Measurements from ENCODE around the gene MARK1.
"Not testable (repeated sequence)": the region's sequence is repeated elsewhere in the genome, so short reads cannot be mapped to it uniquely, and the experiment has no call there.

The MARK1 gene

DNA sequence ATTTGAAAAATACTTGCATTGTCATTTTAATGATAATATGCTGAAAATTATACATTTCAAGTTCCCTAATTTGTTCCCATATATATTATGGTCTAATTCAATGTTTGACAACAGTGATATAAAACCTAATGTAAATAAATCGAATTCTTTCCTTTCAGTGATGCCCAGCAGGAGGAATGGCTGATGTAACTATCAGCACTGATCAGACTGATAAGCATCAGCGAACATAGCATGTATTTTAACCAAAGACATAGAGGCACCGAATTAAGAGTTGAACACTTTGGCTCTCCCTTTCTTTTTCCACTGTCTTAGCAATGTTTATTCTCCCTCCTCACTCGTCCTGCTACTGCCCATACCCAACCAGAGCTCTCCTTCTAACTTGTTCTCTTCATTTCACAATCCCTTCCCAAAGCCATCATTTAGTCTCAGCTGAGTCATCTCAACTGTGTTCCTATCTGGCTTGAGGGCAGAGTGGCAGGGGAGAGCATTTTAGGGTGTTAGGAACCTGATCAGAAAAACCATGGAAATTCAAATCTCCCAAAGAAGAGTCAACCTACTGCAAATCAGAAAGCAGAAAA lies 103.4 kb downstream of the MARK1 start:
- DNase-seq: no peak

DNA sequence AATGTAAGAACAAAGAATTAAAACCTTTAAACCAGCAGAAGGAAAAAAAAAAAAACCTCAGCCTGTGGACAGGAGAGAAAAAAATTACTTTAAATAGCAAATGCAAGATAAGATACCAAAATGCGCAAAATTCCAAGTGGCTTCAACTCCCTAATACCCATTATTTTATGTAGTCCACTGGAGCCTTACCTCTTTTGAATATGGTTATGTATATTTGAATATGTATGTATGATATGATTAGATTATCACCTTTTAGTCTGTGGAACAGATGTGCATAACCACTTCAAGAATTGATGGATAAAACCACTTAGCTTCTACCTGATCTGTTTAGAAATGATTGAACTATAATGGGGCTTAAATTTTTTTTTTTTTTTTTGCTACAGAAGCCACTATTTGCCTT lies 109.8 kb downstream of the MARK1 start:
- DNase-seq: no peak

DNA sequence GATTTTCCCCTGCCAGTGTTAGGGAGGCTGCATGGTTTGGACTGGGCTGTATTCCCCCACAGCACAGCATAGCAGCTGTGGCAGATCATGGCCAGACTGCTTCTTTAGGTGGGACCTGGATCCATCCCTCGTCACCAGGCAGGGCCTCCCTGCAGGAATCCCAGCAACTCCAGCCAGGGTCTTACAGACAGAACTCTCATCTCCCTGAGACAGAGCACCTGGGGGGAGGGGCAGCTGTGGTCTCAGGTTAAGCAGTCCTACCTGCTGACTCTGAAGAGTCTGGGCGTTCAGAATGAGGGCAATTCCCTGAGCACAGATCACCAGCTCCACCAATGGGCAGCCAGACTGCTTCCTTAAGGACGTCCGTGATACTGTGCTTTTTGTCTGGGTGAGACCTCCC lies 114.3 kb downstream of the MARK1 start:
- no peak for DNase-seq

DNA sequence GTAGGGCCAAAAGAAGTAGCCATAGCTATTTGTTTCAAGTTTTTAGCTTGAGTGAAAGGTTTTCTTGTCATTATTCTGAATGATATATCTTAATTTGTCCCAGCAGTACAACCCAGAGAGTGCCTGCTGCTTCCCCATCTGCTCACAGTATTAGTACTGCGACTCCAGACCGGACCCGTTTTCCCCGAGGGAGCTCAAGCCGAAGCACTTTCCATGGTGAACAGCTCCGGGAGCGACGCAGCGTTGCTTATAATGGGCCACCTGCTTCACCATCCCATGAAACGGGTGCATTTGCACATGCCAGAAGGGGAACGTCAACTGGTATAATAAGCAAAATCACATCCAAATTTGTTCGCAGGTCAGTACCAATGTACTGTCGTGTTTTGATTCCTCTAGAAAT lies 125.1 kb downstream of the MARK1 start:
- DNase-seq: no peak

DNA sequence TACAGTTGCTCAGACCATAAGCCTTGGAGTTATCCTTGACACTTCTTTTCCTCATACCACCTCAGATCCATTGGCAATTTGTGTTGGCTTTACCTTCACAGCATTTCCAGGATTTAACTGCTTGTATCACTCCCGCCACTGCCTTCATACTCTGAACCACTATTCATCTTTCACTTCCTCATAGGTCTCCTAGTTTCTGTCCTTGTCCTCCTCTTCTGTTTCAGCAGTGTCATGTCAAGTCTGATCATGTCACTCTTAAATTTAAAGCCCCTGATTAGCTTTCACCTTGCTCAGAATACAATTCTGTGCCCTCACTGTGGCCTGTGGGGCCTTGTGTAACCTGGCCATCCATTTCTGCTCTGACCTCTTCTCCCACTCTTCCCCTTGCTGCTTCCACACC lies 127.6 kb downstream of the MARK1 start:
- no peak for DNase-seq

DNA sequence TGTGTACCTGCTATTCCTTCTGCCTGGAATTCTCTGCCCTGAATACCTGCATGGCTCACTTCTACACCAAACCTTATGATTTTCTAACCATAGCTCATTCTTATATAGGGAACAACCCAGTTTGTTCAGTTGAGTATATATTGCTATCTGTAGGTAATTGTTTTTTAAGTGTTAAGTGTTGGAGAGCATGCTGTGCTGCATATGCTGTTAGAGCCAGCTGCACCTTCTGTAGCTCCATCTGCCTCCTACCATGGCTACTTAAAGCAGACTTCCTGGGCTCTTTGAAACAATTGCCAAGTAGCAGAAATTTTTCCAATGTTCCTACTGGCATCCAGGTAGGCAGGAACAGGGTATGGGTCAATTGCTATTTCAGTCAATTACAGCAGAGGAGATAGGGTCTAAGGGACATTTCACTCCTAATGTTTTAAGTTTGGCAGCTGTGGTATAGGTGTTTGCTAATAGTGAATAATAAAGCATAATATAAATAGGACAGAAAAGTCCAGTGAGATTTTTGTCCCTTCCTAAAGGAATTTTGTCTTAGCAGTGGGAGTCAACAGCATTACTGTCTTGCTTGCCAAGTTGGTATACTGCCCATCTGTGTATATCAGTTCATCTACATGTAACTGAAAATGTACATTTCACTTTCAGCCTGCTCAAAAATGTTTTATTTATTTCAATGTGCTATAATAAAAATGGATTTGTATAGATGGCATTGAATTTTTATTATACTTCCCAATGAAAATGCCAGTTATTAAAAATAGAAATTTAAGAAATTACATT lies 128.2 kb downstream of the MARK1 start:
- DNase-seq: no peak

DNA sequence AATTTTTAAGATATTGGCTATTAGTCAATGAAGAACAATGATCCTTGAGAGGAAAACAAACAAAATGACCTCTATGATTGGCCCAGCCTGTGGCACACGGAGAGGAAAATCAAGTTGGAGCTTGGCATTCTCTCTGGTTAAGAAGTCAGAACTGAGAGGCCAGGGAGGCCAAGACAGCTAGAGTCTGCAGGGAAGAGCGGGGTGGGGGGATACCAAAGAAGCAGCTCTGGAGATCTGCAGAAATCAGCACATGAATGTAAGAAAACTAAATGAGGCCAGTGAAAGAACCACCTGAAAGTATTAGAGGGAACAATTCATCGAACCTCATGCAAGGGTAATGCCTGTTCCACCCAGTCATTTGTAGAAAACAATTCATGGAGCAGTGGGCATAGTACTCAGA lies 138.4 kb downstream of the MARK1 start:
- no peak for DNase-seq

DNA sequence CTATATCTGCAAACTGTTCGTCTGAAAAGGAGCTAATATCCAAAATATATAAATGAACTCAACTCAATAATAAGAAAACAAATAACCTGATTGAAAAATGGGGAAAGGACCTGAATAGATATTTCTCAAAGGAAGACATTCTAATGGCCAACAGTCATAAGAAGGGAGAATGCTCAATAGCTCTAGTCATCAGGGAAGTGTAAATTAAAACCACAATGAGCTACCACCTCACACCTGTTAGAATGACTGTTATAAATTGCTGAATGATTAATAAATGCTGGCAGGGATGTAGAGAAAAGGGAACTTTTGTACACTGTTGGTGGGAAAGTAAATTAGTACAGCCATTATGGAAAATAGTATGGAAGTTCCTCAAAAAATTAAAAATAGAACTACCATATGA lies 141.1 kb downstream of the MARK1 start:
- no peak for DNase-seq

DNA sequence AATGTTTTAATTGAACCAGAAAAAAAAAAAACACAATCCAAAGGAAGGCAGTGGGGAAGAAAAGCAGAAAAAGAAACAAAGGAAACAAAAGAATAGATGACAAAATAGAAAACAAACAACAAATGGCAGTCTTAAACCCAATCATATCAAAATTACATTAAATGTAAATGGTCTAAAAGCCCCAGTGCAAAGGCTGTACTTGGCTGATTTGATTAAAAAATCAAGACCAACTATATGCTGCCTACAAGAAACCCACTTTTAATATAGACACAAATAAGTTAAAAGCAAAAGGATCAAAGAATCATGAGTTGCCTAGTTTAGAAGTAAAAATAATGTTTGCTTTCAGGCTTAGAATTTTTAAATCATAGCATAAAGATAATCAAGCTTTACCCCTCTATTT lies 142.4 kb downstream of the MARK1 start:
- no peak for DNase-seq

DNA sequence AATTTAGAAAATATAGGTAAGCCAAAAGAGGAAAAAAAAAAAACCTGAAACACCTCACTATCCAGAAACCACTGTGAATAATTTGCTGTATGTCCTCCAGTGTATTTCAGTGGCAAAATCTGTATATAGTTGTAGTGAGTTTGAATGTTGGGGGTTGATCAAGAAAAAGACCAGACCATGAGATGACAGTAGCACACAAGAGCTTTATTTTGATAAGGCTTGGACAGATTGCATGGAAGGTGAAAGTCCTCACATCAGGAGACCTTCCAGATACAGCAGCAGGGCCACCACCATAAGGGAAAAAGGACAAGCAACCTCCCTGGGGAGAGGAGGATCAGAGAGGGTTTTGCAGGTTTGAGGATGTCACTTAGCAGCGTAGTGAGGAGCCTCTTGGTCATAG lies 146.0 kb downstream of the MARK1 start:
- no peak for DNase-seq

DNA sequence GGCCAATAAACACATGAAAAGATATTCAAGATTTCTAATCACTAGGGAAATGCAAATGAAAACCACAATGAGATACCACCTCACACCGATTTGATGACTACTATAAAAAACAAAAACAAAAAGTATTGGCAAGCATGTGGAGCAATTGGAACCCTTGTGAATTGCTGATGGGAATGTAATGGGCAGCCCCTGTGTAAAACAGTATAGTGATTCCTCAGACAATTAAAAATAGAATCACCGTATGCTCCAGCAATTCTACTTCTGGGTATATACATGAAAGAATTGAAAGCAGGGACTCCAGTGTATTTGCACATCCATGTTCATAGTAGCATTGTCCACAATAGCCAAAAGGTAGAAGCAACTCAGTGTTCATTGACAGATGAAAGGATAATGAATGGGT lies 149.3 kb downstream of the MARK1 start:
- no peak for DNase-seq

DNA sequence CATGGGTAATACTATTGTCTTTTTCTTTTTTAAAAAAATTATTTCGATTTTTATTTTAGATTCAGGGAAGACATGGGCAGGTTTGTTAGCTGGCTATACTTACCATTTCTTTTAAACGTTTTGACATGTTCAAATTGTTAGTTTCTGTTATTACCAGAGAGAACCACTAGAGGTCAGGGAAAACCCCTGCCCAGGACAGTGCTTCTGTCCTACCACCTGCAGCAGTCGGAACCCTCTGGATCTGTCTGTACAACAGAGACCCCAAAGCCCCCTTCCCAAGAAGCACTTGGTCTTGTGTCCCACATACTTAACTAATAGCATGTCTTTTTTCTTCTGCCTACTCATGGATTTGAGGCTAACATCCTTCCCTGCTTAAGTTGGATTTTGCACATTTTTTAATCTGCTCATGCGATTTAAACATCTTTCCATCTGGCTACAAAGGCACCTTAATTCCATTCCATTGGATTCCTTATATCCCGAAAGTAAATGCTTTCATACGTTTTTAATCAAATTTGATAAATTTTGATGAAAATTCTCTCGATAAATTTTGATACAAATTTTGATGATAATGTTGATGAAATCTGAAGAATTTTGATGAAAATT lies 152.2 kb downstream of the MARK1 start:
- no peak for DNase-seq

DNA sequence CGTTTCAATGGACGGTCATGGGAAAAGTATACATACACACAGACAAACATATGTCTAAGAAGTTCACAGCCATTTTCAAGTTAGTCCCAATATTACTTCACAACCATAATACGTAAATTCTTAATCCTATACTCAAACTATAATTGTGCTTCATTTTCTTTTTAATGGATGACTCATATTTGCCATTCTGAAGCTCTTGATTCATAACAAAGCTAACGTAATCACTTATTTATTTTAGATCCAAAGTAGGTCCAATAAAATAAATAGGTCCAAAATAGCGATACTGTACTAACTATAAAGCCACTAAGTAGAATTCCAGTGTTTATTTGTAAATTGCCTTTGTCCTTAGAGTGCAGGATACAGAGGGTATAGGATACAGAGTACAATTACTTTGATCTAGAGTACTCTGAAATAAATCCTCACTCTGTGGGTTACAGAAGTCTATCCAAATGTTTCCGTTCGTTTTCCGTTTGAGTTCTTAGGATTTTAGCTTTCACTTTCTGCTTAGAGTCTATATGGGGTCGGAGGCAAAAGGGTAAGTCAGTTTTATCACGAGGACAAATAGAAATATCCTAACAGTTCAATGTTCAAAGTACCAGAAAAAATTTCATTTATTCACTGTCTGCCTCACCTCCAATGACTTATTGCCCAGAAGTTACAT lies 153.4 kb downstream of the MARK1 start:
- no peak for DNase-seq

DNA sequence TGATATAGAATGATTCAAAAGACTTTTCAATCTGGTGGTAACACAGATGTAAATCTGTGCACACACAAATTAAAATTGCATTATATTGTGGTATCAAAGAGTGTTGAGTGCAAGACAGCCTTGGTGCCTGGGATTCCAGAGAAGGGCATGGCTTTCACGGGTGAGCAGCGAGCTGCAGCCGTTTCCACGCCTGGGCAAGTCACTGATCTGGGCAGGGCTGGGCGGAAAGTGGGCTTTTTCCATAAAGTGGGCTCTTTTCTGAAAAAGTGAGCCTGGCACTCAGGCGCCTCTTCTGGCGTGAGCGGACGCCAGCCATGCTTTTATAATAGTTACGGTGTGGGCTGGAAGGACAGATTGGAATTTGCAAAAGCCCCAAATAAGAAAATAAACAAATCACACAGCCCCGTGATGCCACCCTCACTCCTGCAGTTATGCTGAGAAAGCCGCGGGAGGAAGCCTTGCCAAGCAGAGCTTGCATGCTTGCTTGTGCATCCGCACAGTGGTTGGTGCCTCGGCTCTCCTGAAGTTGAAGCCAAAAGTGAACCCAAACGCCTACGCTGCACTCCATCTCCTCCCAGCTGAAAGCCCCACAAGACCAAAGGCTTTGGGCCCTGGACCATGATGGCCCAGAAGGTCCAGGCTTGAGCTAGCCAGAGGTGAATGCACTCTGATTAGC lies 155.1 kb downstream of the MARK1 start:
- no peak for DNase-seq

DNA sequence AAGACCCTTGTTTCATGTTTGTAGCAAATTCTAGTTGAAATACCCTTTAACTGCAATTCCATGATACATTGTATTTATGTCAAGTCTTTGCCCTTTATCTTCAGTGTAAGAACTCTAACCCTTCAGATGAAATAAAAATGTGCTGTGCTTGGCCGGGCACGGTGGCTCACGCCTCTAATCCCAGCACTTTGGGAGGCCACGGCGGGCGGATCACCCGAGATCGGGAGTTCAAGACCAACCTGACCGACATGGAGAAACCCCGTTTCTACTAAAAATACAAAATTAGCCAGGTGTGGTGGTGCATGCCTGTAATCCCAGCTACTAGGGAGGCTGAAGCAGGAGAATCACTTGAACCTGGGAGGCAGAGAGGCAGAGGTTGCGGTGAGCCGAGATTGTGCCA lies 155.8 kb downstream of the MARK1 start:
- not testable (repeated sequence) for DNase-seq

DNA sequence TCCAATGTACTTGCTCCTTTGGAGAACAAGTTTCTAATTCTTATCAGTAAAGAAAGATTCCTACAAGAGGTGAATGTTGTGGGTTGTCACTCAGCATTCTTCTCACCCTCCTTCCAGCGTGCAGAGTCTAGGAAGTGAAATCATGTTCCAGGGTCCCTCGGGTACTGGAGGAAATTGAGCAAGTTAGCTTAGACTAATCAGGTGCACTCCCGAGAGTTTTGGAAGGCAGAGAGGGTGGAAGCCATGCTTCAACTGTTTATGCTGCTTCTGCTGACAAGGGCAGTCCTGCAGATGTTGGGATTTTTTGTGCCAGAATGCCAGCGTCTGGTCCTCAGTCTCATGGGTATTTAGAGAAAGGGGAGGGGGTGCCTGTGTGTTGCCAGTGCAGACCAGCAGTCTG lies 157.0 kb downstream of the MARK1 start:
- no peak for DNase-seq

DNA sequence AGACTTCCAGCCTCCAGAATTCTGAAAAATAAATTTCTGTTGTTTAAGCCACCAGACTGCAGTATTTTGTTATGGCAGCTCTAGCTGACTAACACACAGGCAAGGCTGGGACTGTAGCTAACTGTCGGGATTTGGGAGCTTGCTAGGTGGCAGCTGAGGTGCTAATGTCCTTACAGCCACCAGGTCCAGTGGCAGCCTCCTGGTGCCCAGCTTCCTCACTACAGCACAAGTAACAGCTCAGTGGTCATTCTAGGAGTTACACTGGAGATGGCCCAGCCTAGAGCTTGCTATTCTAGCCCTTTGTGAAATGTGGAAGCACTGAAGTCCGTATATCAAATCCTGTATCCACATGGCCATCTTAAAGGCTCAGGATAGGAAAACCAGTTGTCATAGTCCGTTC lies 157.9 kb downstream of the MARK1 start:
- no peak for DNase-seq

DNA sequence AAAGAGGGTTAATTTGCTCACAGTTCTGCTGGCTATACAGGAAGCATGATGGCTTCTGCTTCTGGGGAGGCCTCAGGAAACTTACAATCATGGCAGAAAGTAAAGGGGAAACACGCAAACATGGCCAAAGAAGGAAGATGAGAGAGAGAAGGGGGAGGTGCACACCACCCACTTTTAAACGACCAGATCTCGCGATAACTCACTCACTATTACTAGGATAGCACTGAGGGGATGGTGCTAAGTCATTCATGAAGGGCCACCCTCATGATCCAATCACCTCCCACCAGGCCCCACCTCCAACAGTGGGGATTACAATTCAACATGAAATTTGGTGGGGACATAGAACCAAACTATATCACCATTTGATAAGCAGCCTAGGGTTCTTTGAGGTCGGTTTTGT lies 159.9 kb downstream of the MARK1 start:
- DNase-seq: no peak

DNA sequence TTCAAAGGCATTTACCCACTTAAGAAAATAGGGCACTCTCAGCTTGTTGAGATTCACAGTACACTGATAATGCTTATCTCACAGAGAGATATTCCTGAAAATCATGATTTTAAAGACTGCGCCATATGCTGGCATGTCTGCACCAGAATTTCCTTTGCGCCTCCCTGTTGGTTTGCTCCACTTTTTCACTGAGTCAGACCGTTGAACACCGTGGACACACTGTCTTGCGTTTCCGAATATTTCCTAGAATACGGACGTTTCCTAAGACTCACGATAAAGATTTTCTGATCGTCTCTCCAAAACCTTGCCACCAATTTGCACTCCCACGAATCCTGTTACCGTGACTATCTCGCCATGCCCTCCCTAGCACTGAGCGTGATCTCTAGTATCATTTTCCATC lies 161.7 kb downstream of the MARK1 start:
- DNase-seq: no peak

DNA sequence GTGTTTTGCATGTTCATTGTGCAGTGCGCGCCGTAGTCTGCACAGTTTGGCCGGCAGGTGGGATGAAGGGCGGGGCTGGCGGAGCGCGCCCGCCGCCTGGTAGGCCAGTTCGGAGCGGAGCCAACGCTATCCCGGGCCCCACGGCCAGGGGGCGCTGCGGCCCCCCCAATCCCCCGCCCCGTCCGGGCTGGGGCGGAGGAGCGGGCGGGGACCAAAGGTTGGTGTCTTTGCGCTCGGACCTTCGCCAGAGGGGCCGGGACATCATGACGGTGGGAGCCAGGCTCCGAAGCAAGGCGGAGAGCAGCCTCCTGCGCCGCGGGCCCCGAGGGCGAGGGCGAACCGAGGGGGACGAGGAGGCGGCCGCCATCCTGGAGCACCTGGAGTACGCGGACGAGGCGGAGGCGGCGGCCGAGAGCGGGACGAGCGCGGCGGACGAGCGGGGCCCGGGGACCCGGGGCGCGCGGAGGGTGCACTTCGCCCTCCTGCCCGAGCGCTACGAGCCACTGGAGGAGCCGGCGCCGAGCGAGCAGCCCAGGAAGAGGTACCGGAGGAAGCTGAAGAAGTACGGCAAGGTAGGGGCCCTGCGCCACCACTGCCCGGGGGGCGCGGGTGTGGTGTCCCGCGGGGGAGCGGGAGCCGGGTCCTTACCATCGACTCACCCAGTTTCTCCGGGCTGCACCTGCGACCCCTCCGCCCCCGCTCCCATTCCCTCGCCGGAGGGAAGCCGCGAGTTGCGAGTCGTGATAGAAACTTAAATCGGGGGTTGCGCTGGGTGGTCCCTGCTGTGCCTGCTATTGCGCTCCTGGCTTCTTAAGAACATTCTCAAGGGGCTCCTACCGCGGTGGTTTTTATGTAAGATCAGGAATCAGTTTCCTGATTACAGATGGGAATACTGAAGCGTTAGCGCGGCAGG lies 162.5 kb downstream of the MARK1 start, which contains the start of gene C1orf115:
Gene C1orf115, plus strand, starts transcription at position 224 of the 913 bp plus-strand sequence. Its CDS starts 40 bp downstream, at position 264.
- peak; percentile 42 for DNase-seq

DNA sequence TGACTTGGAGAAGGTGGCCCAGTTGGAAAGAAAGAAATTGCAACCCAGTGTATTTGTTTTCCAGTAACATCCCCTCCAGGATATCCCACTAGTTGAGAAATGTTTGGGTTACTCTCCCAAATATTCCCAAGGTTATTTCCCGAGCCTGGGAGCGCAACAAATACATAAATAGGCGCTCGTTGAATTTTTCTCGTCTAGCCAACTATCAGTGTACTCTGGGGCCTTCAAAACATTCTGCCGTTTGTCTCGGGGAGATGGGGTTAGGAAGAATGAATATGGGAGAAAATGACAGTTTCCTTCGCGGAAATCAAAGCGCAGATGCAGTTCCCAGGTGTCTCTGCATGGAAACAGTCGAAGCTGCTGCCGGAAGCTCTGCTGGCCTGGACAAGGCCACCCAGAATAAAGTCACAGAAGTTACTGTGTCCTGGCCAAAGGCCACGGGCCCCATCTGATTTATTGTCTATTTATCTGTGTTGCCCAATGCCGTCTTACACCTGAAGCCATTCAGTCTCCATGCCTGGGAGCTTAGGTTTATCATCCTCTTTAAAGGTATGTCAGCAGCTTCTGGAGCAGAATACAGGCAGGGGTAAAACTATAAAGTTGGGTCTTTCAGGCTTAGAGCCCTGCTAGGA lies 163.2 kb downstream of the MARK1 start:
- DNase-seq: no peak
